GM10248 (cell line): ENCODE data around the gene CDHR2.
"Not testable (repeated sequence)": the region's sequence is repeated elsewhere in the genome, so short reads cannot be mapped to it uniquely, and the experiment has no call there.

Experiments
- CTCF ChIA-PET: fragments of 300-600 bp; sonication (Branson Sonifier 250); formaldehyde crosslinking; extraction: SDS; loops from one replicate; lab custom pipeline; 2021; ENCODE audit warnings: antibody characterized with exemption; lab: Yijun Ruan, JAX
- POLR2A ChIA-PET: fragments of 350-650 bp; sonication (Branson Sonifier 250); formaldehyde crosslinking; extraction: SDS; loops from one replicate; lab custom pipeline; 2020; ENCODE audit warnings: antibody characterized with exemption; lab: Yijun Ruan, JAX
- DNase-seq: peaks from one replicate; pipeline ENCODE4 v3.0.0; 2012; ENCODE audit errors: extremely low spot score
- CTCF ChIP-seq: IDR thresholded peaks from 2 replicates; pipeline ENCODE4 v1.5.1; 2012; ENCODE audit warnings: mild to moderate bottlenecking, low read depth; ENCODE audit errors: extremely low read depth, missing control alignments, control extremely low read depth

Gene CDHR2

GRCh38 chr5:176550275-176550831 is 1.2 kb downstream of the CDHR2 start:
- no peak for TF ChIP-seq CTCF
- ChIA-PET CTCF (interaction anchor here (1.1 to 2.4 kb wide), 4 partner anchors 8 to 133 kb away, joined by 3 to 15 read pairs (median 4); partner anchors contain the start of genes CLTB and RNF44), POLR2A (no interaction called here)
- DNase-seq = no peak

- POLR2A ChIA-PET, DNase-seq: not testable (repeated sequence)
- CTCF ChIA-PET = interaction anchor here (1.1 to 1.5 kb wide), 3 partner anchors 8 to 134 kb away, joined by 3 to 4 read pairs (median 3); partner anchors contain the start of genes CLTB and RNF44
Measured at GRCh38 chr5:176550937-176551336, 1.8 kb downstream of the CDHR2 start.

GRCh38 chr5:176552332-176552869 is 3.3 kb downstream of the CDHR2 start:
- CTCF ChIA-PET = no interaction called here
- POLR2A ChIA-PET = no interaction called here
- DNase-seq = no peak
- no peak for TF ChIP-seq CTCF

GRCh38 chr5:176553260-176554085 is 4.3 kb downstream of the CDHR2 start:
- POLR2A ChIA-PET = no interaction called here
- no peak for TF ChIP-seq CTCF
- DNase-seq = no peak
- CTCF ChIA-PET = interaction anchor here (2.1 kb wide), 1 partner anchor 11 kb away, joined by 8 read pairs; no protein-coding TSS in a partner anchor

GRCh38 chr5:176557846-176558245 is 8.7 kb downstream of the CDHR2 start:
- no peak for DNase-seq
- ChIA-PET CTCF (interaction anchor here (1.5 kb wide), 1 partner anchor 103 kb away, joined by 4 read pairs; no protein-coding TSS in a partner anchor), POLR2A (no interaction called here)
- no peak for TF ChIP-seq CTCF

- ChIA-PET CTCF (interaction anchor here (1.0 to 1.3 kb wide), 2 partner anchors 10 to 14 kb away, joined by 4 to 6 read pairs; no protein-coding TSS in a partner anchor), POLR2A (no interaction called here)
- TF ChIP-seq CTCF = no peak
- DNase-seq = no peak
Measured at GRCh38 chr5:176559683-176560082, 10.5 kb downstream of the CDHR2 start.

GRCh38 chr5:176560364-176560763 is 11.2 kb downstream of the CDHR2 start:
- no peak for DNase-seq
- no peak for TF ChIP-seq CTCF
- ChIA-PET POLR2A (no interaction called here), CTCF (interaction anchor here (0.7 kb wide), 1 partner anchor 13 kb away, joined by 3 read pairs; no protein-coding TSS in a partner anchor)
